WTC11 (cell line): ENCODE results near the gene ADARB2. TPM values are rescaled to one million over a fixed set of nuclear protein-coding genes. Genes with fewer than 3 reads are reported as not detected.
A peak's percentile ranks its signal among the peaks of the same experiment; 100 is the strongest.

ENCODE experiments used
- ATAC-seq: fragments of 200-7000 bp; cut with Tn5 transposase; 2 replicates; pipeline ENCODE4 v1.10.0; 2021; ENCODE audit warnings: mild to moderate bottlenecking, moderate library complexity
- CTCF ChIA-PET: fragments of 300-600 bp; sonication (Branson Sonifier 250); formaldehyde crosslinking; loops from one replicate; lab custom pipeline; 2021; ENCODE audit warnings: antibody characterized with exemption; lab: Charles Lee
- POLR2A ChIA-PET: fragments of 350-600 bp; sonication (Branson Sonifier 250); formaldehyde crosslinking; loops from one replicate; lab custom pipeline; 2021; ENCODE audit warnings: antibody characterized with exemption; lab: Charles Lee
- DNase-seq: peaks from one replicate; pipeline ENCODE4 v3.0.0; 2021; ENCODE audit warnings: low spot score
- H3K27ac Mint-ChIP-seq: 2 replicates; pipeline ENCODE4 v1.8.0; 2021; ENCODE audit warnings: mixed read lengths
- H3K27me3 Mint-ChIP-seq: 2 replicates; pipeline ENCODE4 v1.8.0; 2021; ENCODE audit warnings: low read depth, mild to moderate bottlenecking, moderate library complexity, mixed read lengths
- H3K36me3 Mint-ChIP-seq: 2 replicates; pipeline ENCODE4 v1.8.0; 2021; ENCODE audit warnings: mixed read lengths
- H3K4me1 Mint-ChIP-seq: 2 replicates; pipeline ENCODE4 v1.8.0; 2022; ENCODE audit warnings: mixed read lengths
- H3K4me3 Mint-ChIP-seq: 2 replicates; pipeline ENCODE4 v1.8.0; 2021; ENCODE audit warnings: mild to moderate bottlenecking, moderate library complexity, mixed read lengths
- H3K9me3 Mint-ChIP-seq: 2 replicates; pipeline ENCODE4 v1.8.0; 2021; ENCODE audit warnings: mixed read lengths
- GTF2I ChIP-seq: fragments of 250-450 bp; sonication (Bioruptor Pico); conservative IDR thresholded peaks from 2 replicates; pipeline ENCODE4 v1.4.0; 2021; ENCODE audit warnings: mild to moderate bottlenecking
- HMGA2 ChIP-seq: fragments of 250-450 bp; sonication (Bioruptor Pico); IDR thresholded peaks from 2 replicates; pipeline ENCODE4 v1.4.0; 2021; ENCODE audit warnings: mild to moderate bottlenecking, moderate library complexity
- NFE2L1 ChIP-seq: sonication (generic); formaldehyde crosslinking; IDR thresholded peaks from 2 replicates; pipeline ENCODE4 v1.8.1; 2023; ENCODE audit warnings: missing genetic modification reagents
- NFYB ChIP-seq: sonication (generic); formaldehyde crosslinking; conservative IDR thresholded peaks from 2 replicates; pipeline ENCODE4 v1.8.0; 2022; ENCODE audit warnings: low read depth, missing genetic modification reagents
- NR1H2 ChIP-seq: sonication (generic); formaldehyde crosslinking; IDR thresholded peaks from 2 replicates; pipeline ENCODE4 v1.9.0; 2021; ENCODE audit warnings: mild to moderate bottlenecking, moderate library complexity, missing genetic modification reagents
- SMAD3 ChIP-seq: sonication (generic); formaldehyde crosslinking; IDR thresholded peaks from 2 replicates; pipeline ENCODE4 v1.8.0; 2022; ENCODE audit warnings: missing genetic modification reagents, mild to moderate bottlenecking, borderline replicate concordance
- SOX15 ChIP-seq: fragments of 250-450 bp; sonication (Bioruptor Pico); IDR thresholded peaks from 2 replicates; pipeline ENCODE4 v1.9.0; 2021; ENCODE audit warnings: mild to moderate bottlenecking
- TEAD1 ChIP-seq: sonication (generic); formaldehyde crosslinking; IDR thresholded peaks from 2 replicates; pipeline ENCODE4 v1.8.0; 2022; ENCODE audit warnings: mild to moderate bottlenecking, missing genetic modification reagents
- ZNF138 ChIP-seq: sonication (generic); formaldehyde crosslinking; conservative IDR thresholded peaks from 2 replicates; pipeline ENCODE4 v1.8.1; 2022; ENCODE audit warnings: mild to moderate bottlenecking, moderate library complexity, missing genetic modification reagents
- ZNF219 ChIP-seq: sonication (generic); formaldehyde crosslinking; IDR thresholded peaks from 2 replicates; pipeline ENCODE4 v1.8.0; 2023; ENCODE audit warnings: missing genetic modification reagents, mild to moderate bottlenecking, borderline replicate concordance
- ZNF396 ChIP-seq: fragments of 250-450 bp; sonication (Bioruptor Pico); IDR thresholded peaks from 2 replicates; pipeline ENCODE4 v1.8.0; 2021; ENCODE audit warnings: mild to moderate bottlenecking, moderate library complexity, borderline replicate concordance
- ZNF416 ChIP-seq: fragments of 250-450 bp; sonication (Bioruptor Pico); IDR thresholded peaks from 2 replicates; pipeline ENCODE4 v1.9.0; 2021; ENCODE audit warnings: mild to moderate bottlenecking, inconsistent platforms
- ZNF423 ChIP-seq: fragments of 250-450 bp; sonication (Bioruptor Pico); IDR thresholded peaks from 2 replicates; pipeline ENCODE4 v2.1.2; 2022; ENCODE audit warnings: mild to moderate bottlenecking, moderate library complexity
- total RNA-seq: library from RNA; stranded (reverse); gene quantifications from 3 replicates; pipeline ENCODE4 v1.2.3, GENCODE V29; 2021
- TF ChIP-seq, protein P1 (sequence below): sonication (generic); formaldehyde crosslinking; IDR thresholded peaks from 2 replicates; pipeline ENCODE4 v1.8.0; 2023; ENCODE audit warnings: missing genetic modification reagents, mild to moderate bottlenecking, borderline replicate concordance
- TF ChIP-seq, protein P2 (sequence below): fragments of 250-450 bp; sonication (Bioruptor Pico); IDR thresholded peaks from 2 replicates; pipeline ENCODE4 v1.8.0; 2021; ENCODE audit warnings: mild to moderate bottlenecking
- TF ChIP-seq, protein P3 (sequence below): sonication (generic); formaldehyde crosslinking; IDR thresholded peaks from 2 replicates; pipeline ENCODE4 v1.8.0; 2022; ENCODE audit warnings: mild to moderate bottlenecking, missing genetic modification reagents
- TF ChIP-seq, protein P4 (sequence below): sonication (generic); formaldehyde crosslinking; conservative IDR thresholded peaks from 2 replicates; pipeline ENCODE4 v1.8.1; 2022; ENCODE audit warnings: mild to moderate bottlenecking, missing genetic modification reagents
- TF ChIP-seq, protein P5 (sequence below): sonication (generic); formaldehyde crosslinking; conservative IDR thresholded peaks from 2 replicates; pipeline ENCODE4 v1.8.1; 2023; ENCODE audit warnings: mild to moderate bottlenecking, low read depth, missing genetic modification reagents, moderate library complexity

ADARB2 gene
- total RNA-seq, 1 experiment from 2014 or later, result 3.7 TPM

DNA sequence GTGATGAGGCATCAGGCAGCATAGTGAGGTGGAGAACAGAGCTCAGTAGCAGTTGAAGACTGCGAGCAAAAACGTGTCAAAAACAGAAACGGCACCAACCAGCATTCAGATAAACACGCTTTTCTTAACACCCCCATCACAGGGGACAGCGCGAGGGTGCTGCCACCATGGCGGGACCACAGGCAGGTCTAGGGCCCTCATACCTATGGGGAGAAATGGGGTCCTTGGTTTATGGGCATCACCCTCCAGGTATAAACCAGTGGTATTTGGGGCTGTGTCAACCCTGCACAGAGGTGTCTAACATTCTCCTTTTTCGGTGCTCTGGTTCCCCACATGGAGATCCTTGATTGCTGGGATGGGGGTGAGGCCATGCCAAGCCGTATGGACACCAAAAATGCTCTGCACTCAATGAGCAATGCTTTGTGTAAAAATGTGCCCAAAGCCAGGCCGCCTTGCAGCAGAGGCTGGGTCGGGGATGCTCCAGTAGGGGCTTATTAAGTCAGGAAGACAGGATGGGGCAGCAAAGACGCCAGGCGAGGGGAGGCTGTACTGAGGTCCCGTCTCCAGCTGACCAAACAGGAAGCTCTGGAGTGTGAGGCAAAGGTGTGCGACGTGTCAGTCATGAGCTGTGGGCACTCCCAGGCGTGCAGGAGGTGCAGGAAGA, 489.6 kb downstream of the ADARB2 start:
- H3K27me3 Mint-ChIP-seq, result no peaks in the 10 kb centered on the region
- H3K4me1 Mint-ChIP-seq, result peaks cover 19% of the 10 kb centered on the region
- H3K27ac Mint-ChIP-seq, result peak overlapping the region; percentile 16; the same call in 1 of the 2 replicates
- TF ChIP-seq GTF2I (CRISPR knock-in tag), result no peak
- no peak for TF ChIP-seq ZNF219 (CRISPR knock-in tag)
- TF ChIP-seq, protein P1, sequence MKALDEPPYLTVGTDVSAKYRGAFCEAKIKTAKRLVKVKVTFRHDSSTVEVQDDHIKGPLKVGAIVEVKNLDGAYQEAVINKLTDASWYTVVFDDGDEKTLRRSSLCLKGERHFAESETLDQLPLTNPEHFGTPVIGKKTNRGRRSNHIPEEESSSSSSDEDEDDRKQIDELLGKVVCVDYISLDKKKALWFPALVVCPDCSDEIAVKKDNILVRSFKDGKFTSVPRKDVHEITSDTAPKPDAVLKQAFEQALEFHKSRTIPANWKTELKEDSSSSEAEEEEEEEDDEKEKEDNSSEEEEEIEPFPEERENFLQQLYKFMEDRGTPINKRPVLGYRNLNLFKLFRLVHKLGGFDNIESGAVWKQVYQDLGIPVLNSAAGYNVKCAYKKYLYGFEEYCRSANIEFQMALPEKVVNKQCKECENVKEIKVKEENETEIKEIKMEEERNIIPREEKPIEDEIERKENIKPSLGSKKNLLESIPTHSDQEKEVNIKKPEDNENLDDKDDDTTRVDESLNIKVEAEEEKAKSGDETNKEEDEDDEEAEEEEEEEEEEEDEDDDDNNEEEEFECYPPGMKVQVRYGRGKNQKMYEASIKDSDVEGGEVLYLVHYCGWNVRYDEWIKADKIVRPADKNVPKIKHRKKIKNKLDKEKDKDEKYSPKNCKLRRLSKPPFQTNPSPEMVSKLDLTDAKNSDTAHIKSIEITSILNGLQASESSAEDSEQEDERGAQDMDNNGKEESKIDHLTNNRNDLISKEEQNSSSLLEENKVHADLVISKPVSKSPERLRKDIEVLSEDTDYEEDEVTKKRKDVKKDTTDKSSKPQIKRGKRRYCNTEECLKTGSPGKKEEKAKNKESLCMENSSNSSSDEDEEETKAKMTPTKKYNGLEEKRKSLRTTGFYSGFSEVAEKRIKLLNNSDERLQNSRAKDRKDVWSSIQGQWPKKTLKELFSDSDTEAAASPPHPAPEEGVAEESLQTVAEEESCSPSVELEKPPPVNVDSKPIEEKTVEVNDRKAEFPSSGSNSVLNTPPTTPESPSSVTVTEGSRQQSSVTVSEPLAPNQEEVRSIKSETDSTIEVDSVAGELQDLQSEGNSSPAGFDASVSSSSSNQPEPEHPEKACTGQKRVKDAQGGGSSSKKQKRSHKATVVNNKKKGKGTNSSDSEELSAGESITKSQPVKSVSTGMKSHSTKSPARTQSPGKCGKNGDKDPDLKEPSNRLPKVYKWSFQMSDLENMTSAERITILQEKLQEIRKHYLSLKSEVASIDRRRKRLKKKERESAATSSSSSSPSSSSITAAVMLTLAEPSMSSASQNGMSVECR (CRISPR knock-in tag), result no peak
- POLR2A ChIA-PET, result no interaction called here
- no peak overlapping the region for H3K4me3 Mint-ChIP-seq
- H3K9me3 Mint-ChIP-seq, result peaks cover 3% of the 10 kb centered on the region
- peaks cover 2% of the 10 kb centered on the region for H3K36me3 Mint-ChIP-seq
- DNase-seq (no peak), ATAC-seq (no peak)
- CTCF ChIA-PET, result no interaction called here

DNA sequence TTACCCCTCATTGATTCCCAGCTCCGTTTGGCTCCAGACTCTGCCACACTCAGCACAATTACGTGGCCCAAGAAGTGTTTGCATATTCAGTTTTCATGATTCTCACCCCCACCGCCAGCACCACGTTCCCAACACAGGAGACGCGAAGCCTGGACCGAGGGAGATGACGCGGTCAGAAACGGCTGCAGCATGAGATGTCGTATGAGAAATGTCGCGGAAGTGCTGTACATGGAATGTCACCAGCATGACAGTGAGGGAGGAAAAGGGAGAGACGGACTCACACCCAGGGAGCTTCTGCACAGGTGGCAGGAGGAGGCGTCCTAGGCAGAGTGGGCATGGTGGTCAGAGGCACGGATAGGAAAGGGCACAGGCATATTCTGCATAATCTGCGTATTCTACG, 492.8 kb downstream of the ADARB2 start:
- peaks cover 31% of the 10 kb centered on the region for H3K4me1 Mint-ChIP-seq
- H3K27ac Mint-ChIP-seq, result no peak overlapping the region
- H3K36me3 Mint-ChIP-seq, result peaks cover 2% of the 10 kb centered on the region
- ATAC-seq (no peak), DNase-seq (no peak)
- peaks cover 3% of the 10 kb centered on the region for H3K9me3 Mint-ChIP-seq
- 0 out of 2 replicates have a peak, but pooled peaks cover 4% of the 10 kb centered on the region for H3K27me3 Mint-ChIP-seq
- no peak overlapping the region for H3K4me3 Mint-ChIP-seq
- POLR2A ChIA-PET, result no interaction called here
- TF ChIP-seq TEAD1 (CRISPR knock-in tag) (no peak), NR1H2 (no peak), ZNF423 (CRISPR knock-in tag) (no peak), SOX15 (CRISPR knock-in tag) (no peak), ZNF416 (no peak), ZNF138 (CRISPR knock-in tag) (no peak), SMAD3 (CRISPR knock-in tag) (no peak), HMGA2 (CRISPR knock-in tag) (no peak), ZNF396 (no peak), NFYB (CRISPR knock-in tag) (no peak), NFE2L1 (no peak), ZNF219 (CRISPR knock-in tag) (no peak)
- TF ChIP-seq, protein P2, sequence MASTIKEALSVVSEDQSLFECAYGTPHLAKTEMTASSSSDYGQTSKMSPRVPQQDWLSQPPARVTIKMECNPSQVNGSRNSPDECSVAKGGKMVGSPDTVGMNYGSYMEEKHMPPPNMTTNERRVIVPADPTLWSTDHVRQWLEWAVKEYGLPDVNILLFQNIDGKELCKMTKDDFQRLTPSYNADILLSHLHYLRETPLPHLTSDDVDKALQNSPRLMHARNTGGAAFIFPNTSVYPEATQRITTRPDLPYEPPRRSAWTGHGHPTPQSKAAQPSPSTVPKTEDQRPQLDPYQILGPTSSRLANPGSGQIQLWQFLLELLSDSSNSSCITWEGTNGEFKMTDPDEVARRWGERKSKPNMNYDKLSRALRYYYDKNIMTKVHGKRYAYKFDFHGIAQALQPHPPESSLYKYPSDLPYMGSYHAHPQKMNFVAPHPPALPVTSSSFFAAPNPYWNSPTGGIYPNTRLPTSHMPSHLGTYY (CRISPR knock-in tag), result no peak
- TF ChIP-seq, protein P3, sequence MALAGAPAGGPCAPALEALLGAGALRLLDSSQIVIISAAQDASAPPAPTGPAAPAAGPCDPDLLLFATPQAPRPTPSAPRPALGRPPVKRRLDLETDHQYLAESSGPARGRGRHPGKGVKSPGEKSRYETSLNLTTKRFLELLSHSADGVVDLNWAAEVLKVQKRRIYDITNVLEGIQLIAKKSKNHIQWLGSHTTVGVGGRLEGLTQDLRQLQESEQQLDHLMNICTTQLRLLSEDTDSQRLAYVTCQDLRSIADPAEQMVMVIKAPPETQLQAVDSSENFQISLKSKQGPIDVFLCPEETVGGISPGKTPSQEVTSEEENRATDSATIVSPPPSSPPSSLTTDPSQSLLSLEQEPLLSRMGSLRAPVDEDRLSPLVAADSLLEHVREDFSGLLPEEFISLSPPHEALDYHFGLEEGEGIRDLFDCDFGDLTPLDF (CRISPR knock-in tag), result no peak
- TF ChIP-seq, protein P4, sequence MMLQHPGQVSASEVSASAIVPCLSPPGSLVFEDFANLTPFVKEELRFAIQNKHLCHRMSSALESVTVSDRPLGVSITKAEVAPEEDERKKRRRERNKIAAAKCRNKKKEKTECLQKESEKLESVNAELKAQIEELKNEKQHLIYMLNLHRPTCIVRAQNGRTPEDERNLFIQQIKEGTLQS (CRISPR knock-in tag), result no peak
- TF ChIP-seq, protein P1 (CRISPR knock-in tag), result no peak
- TF ChIP-seq, protein P5, sequence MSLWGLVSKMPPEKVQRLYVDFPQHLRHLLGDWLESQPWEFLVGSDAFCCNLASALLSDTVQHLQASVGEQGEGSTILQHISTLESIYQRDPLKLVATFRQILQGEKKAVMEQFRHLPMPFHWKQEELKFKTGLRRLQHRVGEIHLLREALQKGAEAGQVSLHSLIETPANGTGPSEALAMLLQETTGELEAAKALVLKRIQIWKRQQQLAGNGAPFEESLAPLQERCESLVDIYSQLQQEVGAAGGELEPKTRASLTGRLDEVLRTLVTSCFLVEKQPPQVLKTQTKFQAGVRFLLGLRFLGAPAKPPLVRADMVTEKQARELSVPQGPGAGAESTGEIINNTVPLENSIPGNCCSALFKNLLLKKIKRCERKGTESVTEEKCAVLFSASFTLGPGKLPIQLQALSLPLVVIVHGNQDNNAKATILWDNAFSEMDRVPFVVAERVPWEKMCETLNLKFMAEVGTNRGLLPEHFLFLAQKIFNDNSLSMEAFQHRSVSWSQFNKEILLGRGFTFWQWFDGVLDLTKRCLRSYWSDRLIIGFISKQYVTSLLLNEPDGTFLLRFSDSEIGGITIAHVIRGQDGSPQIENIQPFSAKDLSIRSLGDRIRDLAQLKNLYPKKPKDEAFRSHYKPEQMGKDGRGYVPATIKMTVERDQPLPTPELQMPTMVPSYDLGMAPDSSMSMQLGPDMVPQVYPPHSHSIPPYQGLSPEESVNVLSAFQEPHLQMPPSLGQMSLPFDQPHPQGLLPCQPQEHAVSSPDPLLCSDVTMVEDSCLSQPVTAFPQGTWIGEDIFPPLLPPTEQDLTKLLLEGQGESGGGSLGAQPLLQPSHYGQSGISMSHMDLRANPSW (CRISPR knock-in tag), result no peak
- TF ChIP-seq, all 79 proteins: peak for 0
- CTCF ChIA-PET, result interaction anchor here (0.6 to 3.2 kb wide), 23 partner anchors 8 to 488 kb away, joined by 3 to 32 read pairs (median 4); no protein-coding TSS in a partner anchor
